PC-3 (cell line): ENCODE results near the gene ZC3H7A.

ENCODE experiments used
- CTCF ChIP-seq: fragments of 300-600 bp; sonication (generic); conservative IDR thresholded peaks from 2 replicates; pipeline ENCODE4 v1.5.1; 2017; ENCODE audit warnings: antibody characterized with exemption, low read depth, mild to moderate bottlenecking, low read length
- EZH2 ChIP-seq: fragments of 300-600 bp; sonication (generic); IDR thresholded peaks from one replicate; pipeline ENCODE4 v1.6.1; 2017; ENCODE audit warnings: antibody characterized with exemption, mild to moderate bottlenecking, low read length; ENCODE audit not compliant: unreplicated experiment
- EZH2phosphoT487 ChIP-seq: fragments of 300-600 bp; sonication (generic); IDR thresholded peaks from 2 replicates; pipeline ENCODE4 v1.6.1; 2018; ENCODE audit warnings: mild to moderate bottlenecking, antibody characterized with exemption, low read length, borderline replicate concordance

DNA sequence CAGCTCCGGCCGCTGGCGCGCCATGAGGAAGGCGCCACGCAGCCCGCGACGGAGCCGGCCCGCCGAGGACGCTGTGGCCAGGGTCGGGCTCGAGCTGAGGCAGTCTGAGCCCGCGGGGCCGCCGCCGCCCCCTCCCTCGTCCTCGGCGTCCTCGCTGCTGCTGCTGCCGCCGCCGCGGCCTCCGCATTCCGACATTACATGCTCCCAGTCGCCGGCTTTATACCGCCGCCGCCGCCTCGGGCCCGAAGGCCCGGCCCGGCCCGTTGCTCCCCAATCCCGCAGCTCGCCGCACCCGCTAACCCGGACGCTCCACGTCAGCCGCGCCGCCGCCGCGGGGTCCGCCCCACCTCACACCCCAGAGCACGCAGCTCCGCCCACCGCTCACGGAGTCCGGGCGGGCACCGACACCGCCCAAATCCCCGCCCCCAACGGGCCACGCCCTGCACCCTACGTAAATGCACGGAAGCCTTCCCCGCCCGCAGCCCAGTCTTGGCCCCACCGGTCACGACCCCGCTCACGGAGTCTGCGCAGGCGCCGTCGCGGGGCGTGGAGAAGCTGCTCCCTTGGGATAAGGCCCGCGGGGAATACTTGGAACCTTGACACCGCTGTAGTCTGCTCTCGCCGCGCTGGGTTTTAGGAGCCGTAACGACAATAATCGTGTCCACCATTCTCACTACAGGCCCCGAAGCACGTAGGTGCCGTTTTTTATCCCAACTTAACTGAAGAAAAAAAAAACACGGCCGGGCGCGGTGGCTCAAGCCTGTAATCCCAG lies 54.3 kb downstream of the ZC3H7A start, which contains the start of gene TXNDC11:
- TF ChIP-seq CTCF (no peak), EZH2phosphoT487 (no peak), EZH2 (no peak)
